GM19463 (cell line): ENCODE results near the gene NUDT19.
"Not testable (repeated sequence)": the region's sequence is repeated elsewhere in the genome, so short reads cannot be mapped to it uniquely, and the experiment has no call there.

ENCODE experiments used
- ATAC-seq: cut with Tn5 transposase; IDR thresholded peaks from one replicate; pipeline ENCODE4 v1.9.1; 2021; ENCODE audit warnings: mild to moderate bottlenecking, moderate library complexity; ENCODE audit not compliant: unreplicated experiment

The NUDT19 gene

DNA sequence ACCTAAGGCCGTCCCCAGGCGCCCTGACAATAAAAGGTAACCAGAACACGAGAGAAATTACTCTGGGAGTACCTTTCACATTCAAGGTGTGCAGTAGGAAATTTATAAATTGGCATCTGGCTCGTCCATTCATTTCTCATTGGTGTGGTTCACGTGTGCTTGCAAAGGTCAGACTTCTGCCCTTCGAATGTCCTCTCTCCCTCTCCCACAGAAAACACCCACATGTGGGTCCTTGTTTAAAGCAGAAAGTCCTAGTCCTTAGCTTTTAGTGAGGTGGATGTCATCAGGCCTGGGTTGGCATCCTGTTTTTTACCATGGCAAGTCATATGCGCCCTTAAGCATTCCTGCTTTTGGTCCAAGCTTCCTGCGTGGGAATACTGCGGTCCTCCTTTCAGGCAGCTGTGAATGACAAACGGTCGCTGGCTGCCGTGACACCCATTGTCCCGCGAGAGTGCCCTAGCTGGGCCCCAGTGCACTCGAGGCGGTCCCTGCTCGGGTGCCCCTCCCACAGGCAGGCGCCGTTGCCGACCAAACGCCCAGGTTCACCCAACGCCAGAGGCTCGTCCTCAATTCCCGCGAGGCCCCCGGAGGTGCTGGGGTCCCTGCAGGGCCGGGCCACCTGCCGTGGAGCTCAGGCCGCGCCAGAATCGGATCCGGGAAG lies at the start of gene NUDT19:
TSS of gene NUDT19 (plus strand) at position 531 of the 661 bp plus-strand sequence. CDS start 140 bp downstream, outside the sequence.
- ATAC-seq = peak; percentile 89

DNA sequence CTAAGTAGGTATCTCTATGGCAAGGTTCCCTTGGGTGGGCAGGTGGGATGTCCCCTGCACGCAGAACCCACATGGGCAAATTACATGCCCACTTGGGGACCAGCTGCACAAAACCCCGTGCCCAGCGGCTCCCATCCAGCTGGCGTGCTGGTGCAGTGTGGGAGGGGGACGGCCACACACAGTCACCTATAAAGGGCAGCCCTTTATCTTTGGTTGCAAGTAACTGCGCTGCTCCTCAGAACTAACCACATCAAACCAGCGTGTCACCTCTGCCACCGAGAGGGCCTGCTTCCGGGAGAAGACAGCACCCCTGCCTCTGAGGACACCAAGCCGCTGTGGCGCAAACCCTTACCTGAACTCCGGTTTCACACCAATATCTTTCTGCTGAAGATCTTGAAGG lies 48.9 kb upstream of the NUDT19 start:
- ATAC-seq = no peak

DNA sequence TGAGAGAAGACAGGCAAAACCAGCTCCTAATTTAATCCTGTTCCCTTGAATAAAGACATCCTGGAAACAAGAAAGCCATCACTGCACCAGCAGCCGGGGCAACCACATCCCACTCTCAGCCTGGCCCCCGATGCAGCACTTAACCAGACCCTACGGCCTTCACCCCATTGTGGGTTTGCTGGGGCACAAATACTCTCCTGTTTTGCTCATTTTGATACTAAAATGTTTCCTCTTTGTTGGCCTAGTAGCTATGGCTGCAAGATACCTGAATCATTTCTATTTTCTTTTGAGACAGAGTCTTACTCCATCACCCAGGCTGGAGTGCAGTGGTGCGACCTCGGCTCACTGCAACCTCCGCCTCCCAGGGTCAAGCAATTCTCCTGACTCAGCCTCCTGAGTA lies 45.1 kb upstream of the NUDT19 start:
- ATAC-seq = no peak

DNA sequence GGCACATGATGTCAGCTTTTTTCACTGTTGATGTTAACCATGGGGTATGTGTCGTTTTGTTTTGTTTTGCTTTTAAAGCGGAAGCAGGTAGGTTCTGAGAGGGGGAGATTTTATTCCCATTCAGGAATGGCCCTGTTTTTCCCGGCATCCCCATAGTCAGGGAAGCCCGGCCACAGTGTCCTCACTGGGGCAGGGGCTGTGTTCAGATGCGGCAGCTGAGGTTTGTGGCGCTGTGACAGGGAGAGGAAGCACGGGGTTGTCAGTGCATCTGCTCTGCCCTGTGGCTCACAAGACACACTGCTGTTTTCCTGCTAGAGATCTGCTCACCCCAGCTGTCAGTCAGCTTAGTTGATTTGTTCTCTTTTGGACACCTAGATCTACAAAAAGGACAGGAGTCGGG lies 44.3 kb upstream of the NUDT19 start:
- ATAC-seq = no peak

DNA sequence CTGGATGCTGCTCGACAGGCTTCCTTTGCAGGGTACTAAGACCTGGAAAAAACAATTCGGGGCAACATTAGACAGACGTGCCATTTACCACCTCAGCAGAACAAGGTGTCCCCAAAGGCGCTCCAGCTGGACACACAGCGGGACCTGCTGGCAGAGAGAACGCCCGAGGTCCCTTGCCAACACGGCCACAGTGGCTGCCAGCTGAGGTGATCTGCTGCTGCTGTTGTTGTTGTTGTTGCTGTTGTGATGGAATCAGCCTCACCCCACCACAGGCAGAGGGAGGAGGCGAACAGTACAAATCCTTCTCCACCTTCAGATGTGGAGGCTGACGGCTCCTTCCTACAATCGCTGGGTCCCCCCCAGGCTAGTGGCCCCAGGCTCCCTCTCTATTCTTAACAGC lies 41.9 kb upstream of the NUDT19 start:
- no peak for ATAC-seq

DNA sequence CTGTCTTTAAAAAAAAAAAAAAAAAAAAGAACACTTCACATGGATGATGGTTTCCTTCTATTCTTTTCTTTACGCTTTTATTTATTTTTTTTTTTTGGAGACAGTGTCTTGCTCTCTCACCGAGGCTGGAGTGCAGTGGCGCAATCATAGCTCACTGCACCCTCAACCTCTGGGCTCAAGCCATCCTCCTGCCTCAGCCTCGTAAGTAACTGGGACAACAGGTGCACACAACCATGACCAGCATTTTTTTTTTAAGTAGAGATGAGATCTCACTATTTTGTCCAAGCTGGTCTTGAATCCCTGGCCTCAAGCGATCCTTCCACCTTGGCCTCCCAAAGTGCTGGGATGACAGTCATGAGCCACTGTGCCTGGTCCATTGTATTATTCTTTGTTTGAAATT lies 41.0 kb upstream of the NUDT19 start:
- no peak for ATAC-seq

DNA sequence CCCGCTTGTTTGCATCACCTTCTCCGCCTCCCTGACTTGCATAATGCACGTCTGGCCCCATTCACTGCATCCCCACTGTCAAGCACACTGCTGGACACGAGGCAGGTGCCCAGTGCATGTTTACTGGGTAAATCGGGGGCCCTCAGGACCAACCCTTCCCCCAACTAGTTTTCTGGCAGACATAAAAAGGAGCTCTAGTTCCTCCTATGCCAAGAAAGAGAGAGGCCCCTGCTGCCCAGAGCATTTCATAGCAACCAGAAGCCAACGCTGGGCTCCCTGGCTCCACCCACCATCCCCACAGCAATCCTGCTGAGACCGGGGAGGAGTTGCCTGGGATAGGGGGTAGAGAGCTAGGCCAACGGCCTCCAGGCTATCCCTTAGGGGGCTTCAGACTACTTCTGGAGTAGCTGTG lies 39.9 kb upstream of the NUDT19 start:
- ATAC-seq = no peak

DNA sequence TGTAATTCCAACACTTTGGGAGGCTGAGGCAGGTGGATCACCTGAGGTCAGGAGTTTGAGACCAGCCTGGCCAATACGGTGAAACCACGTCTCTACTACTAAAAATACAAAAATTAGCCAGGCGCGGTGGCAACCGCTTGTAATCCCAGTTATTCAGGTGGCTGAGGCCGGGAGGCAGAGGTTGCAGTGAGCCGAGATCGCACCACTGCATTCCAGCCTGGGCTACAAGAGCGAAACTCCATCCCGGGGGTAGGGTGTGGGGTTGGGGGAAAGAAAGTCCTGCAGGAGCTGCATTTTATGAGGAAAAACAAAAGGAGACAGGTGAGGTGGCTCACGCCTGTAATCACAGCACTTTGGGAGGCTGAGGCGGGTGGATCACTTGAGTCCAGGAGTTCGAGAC lies 39.3 kb upstream of the NUDT19 start:
- not testable (repeated sequence) for ATAC-seq

DNA sequence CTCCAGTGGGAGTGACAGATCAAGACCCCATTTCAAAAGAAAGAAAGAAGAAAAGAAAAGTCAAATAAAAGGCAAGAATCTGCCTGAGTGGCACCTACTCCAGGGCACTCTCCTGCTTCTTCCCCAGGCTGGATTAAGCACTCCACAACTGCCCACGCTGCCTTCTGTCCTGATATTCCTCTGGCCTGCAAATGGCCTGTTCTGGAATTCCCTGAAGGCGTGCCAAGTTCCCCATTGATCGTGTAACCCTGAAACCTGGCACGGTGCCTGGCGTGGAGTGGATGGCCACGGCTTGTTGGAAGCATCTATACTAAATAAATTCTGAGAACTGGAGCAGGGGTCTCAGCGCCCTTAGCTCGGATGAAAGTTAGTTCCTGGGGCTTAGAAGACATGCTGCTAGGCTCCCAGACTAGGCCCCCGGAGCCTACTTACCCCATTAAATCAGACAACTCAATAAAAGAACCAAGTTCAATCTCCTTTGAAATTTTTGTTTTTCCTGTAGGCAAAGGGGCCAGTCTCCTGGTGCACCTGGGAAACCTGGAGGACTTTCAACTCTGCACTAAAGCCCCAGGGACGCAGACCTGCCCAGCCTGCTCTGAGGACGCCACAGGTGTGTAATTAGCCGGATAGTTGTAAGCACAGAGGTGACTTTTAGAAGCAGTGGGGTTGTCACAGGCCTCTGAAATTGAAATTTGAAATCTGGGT lies 38.6 kb upstream of the NUDT19 start:
- ATAC-seq = no peak

DNA sequence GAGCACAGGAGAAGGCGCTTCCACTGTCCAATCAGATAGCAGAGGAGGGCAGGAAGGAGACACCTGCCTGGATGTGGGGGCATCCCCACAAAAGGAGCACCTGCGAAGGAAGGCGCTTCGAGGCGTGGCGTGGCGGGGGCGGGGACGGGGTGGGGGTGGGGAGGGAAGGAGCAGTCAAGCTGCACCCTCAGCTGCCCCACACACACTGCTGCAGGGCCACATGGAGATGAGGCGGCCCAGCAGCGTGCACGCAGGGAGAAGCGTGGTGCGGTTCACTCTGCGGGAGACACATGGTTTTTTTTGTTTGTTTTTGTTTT lies 38.1 kb upstream of the NUDT19 start:
- no peak for ATAC-seq

DNA sequence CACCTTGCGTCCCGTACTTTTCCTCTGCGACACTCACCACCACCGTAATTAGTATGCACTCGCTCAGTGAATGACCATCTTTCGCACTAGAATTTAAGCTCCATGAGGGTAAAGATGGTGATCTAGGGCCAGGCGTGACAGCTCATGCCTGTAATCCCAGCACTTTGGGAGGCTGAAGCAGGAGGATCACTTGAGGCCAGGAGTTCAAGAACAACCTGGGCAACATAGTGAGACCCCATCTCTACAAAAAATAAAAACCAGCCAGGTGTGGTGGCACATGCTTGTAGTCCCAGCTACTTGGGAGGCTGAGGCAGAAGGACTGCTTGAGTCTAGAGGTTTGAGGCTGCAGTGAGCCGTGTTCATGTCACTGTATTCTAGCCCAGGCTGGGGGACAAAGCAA lies 35.2 kb upstream of the NUDT19 start:
- not testable (repeated sequence) for ATAC-seq

DNA sequence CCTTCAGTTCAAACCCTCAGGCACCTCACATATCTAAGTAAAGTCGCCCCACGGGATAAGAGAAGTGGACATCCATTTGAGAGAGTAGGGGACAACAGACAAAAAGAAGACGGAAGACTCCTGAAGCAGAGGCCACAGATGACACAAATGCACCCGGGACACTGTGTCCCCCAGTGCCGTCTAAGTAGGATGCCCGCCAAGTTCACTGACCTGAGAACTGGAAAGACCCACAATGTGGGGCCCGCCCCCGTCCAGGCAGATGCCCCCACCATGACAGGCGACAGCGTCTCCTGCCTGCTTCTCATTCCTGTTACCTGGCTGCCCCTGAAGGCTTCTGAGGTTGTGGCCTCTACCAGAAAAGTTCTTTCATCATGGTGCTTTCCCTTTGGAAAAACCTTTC lies 33.5 kb upstream of the NUDT19 start:
- no peak for ATAC-seq

DNA sequence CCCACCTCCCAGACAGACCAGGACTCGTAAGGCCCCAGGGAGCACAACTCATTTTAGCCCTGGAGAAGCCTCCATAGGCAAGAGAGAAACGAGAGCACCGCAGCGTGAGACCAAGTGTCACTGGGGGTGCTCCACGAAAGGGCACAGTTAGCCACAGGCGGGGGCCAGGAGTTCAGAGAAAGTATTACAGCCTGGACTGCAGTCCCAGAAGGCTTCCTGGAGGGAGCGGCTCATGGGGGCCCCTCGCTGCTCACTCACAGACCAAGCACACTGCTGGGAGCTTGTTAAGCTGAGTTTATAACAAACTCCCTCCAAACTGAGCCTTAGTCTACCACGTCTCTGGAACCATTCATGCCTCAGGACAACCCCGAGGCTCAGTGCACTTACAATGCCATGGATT lies 33.1 kb upstream of the NUDT19 start:
- no peak for ATAC-seq

DNA sequence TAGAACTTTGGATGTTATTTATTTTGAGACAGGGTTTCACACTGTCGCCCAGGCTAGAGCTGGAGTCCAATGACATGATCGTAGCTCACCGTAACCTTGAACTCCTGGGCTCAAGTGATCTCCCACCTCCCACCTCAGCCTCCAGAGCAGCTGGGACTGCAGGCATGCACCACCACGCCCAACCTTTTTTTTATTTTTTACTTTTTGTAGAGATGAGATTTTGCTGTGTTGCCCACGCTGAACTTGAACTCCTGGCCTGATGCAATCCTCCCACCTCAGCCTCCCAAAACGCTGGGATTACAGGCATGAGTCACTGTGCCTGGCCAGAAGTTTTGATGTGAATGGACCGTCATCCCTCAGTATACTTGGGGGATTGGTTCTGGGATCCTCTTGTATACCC lies 30.3 kb upstream of the NUDT19 start:
- ATAC-seq = no peak

DNA sequence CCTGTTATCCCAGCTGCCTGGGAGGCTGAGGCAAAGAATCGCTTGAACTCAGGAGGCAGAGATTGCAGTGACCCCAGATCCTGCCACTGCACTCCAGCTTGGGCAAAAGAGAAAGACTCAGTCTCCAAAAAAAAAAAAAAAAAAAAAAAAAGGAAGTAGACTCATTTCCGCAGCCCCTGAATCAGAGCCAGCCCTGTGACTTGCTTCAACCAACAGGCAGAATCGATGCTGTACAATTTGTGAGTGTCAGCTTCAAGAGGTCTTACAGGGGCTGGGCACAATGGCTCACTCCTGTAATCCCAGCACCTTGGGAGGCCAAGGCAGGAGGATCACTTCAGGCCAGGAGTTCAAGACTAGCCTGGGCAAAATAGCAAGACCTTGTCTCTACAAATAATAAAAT lies 29.4 kb upstream of the NUDT19 start:
- ATAC-seq = no peak

DNA sequence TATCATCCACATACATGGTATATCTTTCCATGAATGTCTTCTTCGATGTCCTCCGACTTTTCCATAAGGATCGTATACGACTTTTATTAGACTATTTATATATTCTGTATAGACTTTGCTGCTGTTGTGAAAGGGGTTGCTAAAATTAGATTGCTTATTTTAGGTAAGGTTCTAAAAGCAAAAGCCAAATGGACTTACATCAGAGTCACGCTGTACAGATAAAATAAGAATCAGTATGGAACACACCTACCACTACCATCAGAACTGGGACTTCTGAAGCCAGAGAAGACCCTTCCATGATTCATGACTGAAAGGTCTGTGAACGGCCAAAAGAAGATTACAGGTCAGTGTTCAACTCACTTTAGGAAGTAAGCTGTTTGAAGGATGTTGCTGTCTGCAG lies 25.5 kb upstream of the NUDT19 start:
- ATAC-seq = no peak

DNA sequence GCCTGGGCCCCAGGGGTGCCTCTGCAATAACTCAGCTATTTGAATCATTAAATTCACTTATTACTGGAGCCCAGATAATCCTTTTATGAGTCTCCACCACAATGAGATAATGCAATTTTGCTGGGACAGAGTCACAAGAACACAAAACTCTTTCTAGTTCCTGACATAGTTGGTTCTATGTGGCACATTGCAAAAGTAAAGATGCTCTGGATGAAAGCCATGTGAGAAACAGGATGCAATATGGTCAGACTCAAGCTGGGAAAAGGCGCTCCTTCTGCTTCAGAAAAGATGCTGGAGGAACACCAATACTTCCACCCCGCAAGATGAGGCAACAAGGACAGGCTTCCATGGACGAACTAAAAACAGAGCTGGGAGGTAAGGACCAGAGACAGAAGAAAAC lies 22.3 kb upstream of the NUDT19 start:
- no peak for ATAC-seq

DNA sequence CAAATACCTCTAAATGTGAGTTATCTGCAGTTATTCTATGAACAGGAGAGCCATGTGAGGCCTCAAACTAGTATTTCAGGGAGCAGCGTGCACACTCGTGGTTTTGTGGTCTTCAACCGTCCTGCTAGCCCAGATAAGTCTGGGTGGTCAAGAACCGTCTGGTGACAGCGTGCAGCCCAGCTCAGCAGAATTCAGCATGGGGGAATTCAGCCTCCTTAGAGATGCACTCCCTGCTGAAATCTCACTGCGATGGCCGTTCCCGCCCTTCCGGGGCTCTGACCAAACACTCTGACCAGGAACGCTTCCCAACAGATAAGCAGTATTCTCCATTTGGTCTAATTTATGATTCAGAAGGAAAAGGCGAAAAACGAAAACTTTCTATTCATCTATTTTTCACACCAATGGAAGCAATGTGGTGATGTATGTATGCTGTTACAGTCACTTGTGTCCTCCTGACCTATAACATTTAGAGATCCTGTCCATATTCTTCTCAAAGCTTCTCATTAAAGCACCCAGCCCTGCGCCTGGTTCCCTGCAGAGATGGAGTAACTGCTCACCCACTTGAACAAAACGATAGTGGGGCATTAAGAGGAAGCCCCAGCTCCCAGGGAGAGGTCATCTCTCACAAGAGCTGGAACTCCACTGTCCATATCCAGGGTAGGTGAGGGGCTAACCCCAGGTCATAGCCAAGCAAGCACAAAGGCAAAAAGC lies 19.6 kb upstream of the NUDT19 start:
- no peak for ATAC-seq

DNA sequence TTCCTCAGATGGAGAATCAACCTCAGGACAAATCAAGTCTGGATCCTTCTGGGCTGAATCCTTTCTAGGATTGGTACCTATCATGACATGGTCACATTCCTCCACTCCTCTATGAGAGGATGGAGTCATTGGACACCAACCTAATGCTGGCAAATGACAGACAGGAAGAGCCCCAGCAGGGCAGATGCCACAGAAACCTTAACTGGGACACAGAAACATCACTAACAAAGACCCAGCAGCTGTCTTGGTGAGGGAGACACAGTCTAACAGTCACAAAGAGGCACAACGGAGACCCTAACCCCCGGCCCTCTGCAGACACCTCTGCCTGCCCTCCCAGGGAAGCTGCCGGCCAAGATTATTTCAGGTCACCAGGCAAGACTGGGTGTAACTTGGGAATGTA lies 18.8 kb upstream of the NUDT19 start:
- no peak for ATAC-seq

DNA sequence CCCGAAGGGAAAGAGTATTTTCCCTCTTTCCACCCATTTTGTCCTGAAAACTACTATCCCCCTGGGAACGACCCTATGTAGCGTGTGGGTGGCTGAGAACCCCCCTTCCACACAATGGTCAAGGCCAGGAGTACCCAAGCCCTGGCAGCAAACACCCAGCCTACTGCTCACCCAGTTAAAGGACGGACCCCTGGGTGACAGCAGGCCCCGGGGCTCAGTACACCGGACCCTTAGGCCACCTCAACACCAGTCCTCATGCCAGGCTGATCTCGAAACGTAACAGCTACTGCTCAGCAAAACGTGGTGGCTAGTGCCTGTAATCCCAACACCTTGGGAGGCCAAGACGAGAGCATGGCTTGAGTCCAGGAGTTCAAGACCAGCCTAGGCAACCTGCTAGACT lies 18.0 kb upstream of the NUDT19 start:
- ATAC-seq = no peak

DNA sequence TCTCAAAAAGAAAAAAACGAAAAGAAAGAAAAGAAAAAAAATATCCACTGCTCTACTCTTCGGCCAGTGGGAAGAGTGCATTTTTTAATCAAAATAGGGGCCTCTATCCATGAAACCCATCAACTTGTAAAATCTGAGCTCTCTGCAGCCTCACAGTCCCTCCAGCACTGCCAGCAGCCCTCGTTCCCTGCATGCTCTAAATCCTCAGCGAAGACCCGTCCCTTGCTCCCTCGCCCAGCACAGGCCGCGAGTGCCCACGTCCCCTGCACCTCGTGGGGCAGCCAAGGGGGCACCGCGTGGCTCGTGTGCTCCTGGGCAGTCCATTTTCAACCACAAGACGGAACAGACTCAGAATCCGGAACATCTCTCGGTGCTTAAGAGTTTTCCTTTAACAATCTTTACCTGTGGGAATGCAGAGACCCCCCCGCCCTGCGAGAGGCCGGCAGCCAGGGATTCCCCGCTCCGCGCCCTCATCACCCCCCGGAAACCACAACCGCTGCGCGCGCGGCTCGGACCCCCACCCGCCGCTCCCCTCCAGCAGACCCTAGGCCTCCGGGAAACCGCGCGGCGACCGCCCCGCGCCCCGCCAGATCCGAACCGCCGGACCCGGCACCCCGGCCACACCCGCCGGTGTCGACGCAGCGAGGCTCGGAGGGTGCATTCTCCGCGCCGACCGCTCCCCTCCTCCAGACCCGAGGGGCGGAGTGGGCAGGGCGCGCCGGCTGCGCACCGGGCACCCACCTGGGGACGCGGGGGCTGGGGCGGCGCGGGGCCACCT lies 17.3 kb upstream of the NUDT19 start:
- peak; percentile 11 for ATAC-seq
